ENCODE results near the gene S100A16. TPM values are rescaled to one million over a fixed set of nuclear protein-coding genes. Genes with fewer than 3 reads are reported as not detected.

The S100A16 gene
- total RNA-seq, 1 experiment from 2014 or later = 196 TPM

DNA sequence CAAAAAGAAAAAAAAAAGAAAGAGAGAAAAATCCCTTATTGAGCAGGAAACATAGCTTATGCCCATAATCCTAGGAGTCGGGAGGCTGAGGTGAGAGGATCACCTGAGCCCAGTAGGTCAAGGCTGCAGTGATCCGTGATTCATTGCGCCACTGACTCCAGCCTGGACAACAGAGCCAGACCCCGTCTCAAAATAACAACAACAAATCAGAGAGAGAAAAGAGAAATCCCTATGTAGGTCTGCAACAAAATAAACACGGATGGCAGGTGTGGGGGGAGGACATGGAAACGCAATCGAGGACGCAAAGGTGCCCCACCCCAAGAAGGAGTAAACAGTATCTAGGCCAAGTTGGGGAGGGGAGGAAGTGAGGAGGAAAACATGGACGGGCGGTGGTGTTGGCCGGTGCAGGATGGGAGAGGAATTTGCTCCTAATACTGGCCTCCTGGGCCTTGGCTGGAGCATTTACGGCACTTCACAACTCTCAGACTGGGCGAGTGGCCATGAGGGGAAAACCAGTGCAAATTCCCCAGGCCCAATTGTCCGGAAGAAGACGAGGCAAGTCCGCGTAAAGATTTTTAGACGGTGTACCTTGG, 20.3 kb upstream of the S100A16 start:
- ChIA-PET RAD21 (ENCODE audit: low non-redundant PET in 1 of 2, low total read pairs in 2 of 2, uncharacterized antibody in 2 of 2, unreplicated experiment in 2 of 2) (interaction anchor here (0.6 to 1.0 kb wide), 4 partner anchors 21 to 95 kb away, joined by 3 to 5 read pairs (median 3); no protein-coding TSS in a partner anchor), CTCF (interaction anchor here (1.0 to 1.8 kb wide), 6 partner anchors 15 to 281 kb away, joined by 3 to 16 read pairs (median 7); no protein-coding TSS in a partner anchor), POLR2A (interaction anchor here (0.7 to 3.0 kb wide), 25 partner anchors 8 to 334 kb away, joined by 3 to 31 read pairs (median 6); partner anchors contain the start of genes CREB3L4, S100A14, S100A16 and S100A6)
- H3K4me3 ChIP-seq (replicated peaks in 1 of 2; ENCODE audit: low read depth in 1 of 2, low read length in 2 of 2) = peak overlapping the region; percentile 91 to 95
- DNase-seq (ENCODE audit: low read depth, low spot score) (no peak), ATAC-seq (peak; percentile 5)
- intact Hi-C loops (cut with micrococcal nuclease) = no loop called here
- no TSS peak for BruUV-seq (replicated peaks)
- H4K20me1 ChIP-seq (ENCODE audit: insufficient read depth) = peaks cover 4% of the 10 kb centered on the region; the same call in 1 of the 2 replicates
- peak overlapping the region; percentile 78 for H3K4me2 ChIP-seq (ENCODE audit: low read length)
- no peaks in the 10 kb centered on the region for H3K9me2 ChIP-seq (ENCODE audit: insufficient read depth)
- no peak overlapping the region for H2AFZ ChIP-seq (ENCODE audit: low read depth, low read length, poor library complexity, severe bottlenecking)
- TF ChIP-seq JUND (IDR thresholded peaks at IDR 0.05) (no peak), POLR2A (IDR thresholded peaks at IDR 0.05; ENCODE audit: borderline replicate concordance, extremely low read depth, insufficient read depth, insufficient read length) (no peak), CBX3 (IDR thresholded peaks at IDR 0.05; ENCODE audit: low read depth) (no peak), EZH2 (IDR thresholded peaks at IDR 0.05) (no peak)
- no peaks in the 10 kb centered on the region for H3K27me3 ChIP-seq (ENCODE audit: insufficient read depth, low read length)
- no peaks in the 10 kb centered on the region for H3K9me3 ChIP-seq (ENCODE audit: control insufficient read depth in 1 of 2, insufficient read depth in 1 of 2, low read depth in 1 of 2, low read length in 2 of 2)
- H3K79me2 ChIP-seq (ENCODE audit: insufficient read depth, low read length) = peaks cover 44% of the 10 kb centered on the region
- H3K4me1 ChIP-seq (ENCODE audit: control insufficient read depth in 1 of 2, insufficient read depth in 2 of 2, low read length in 2 of 2) = peaks cover 12 to 25% of the 10 kb centered on the region in 2 experiments
- H3K36me3 ChIP-seq (ENCODE audit: control insufficient read depth in 1 of 2, insufficient read depth in 2 of 2, low read length in 2 of 2) = peaks cover 19 to 26% of the 10 kb centered on the region in 2 experiments
- H3K27ac ChIP-seq (ENCODE audit: low read depth, low read length) = peak overlapping the region; percentile 100
- H3K9ac ChIP-seq (ENCODE audit: low read length) = peak overlapping the region; percentile 99

DNA sequence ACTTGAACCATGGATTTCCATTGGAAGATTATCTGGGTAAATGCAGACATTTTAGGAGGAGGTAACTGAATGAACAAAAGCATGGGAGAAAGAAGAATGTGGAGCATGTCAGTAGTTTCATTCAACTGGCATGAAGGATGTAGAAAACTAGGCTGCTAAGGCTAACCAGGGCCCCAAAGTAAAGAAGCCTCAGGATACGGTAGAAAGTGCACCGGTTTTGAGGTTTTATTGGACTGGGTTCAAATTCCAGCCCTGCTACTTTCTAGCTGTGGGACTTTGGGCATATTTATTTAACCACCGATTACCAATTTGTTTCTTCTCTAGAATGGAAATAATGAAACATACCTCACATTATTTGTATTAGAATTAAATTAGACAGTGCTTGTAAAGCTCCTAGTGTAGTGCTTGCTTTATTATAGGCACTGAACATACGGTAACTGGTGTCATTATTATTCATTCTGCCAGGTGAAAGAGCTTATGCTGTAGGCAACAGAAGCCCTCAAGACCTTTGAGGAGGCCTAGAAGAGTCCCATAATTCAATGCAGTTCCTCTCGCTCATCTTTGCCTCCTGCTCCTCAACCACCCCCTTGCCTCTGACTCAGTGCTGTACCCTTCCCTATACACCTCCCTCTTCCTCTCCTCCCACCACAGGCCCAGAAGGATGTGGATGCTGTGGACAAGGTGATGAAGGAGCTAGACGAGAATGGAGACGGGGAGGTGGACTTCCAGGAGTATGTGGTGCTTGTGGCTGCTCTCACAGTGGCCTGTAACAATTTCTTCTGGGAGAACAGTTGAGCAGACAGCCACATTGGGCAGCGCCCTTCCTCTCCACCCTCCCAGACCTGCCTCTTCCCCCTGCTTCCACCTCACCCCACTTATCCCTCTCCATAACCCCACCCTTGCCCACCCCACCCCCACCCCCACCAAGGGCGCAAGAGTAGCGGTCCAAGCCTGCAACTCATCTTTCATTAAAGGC, 18.4 kb upstream of the S100A16 start:
- Histone ChIP-seq H4K20me1 (ENCODE audit: insufficient read depth) (peaks cover 4% of the 10 kb centered on the region; the same call in 1 of the 2 replicates), H3K27ac (ENCODE audit: low read depth, low read length) (no peak overlapping the region), H3K9ac (ENCODE audit: low read length) (no peak overlapping the region), H3K27me3 (ENCODE audit: insufficient read depth, low read length) (no peaks in the 10 kb centered on the region), H3K4me3 (replicated peaks in 1 of 2; ENCODE audit: low read depth in 1 of 2, low read length in 2 of 2) (no peak overlapping the region), H3K4me2 (ENCODE audit: low read length) (no peak overlapping the region), H3K79me2 (ENCODE audit: insufficient read depth, low read length) (peaks cover 30% of the 10 kb centered on the region), H3K4me1 (ENCODE audit: control insufficient read depth in 1 of 2, insufficient read depth in 2 of 2, low read length in 2 of 2) (peaks cover 22 to 44% of the 10 kb centered on the region in 2 experiments), H3K36me3 (ENCODE audit: control insufficient read depth in 1 of 2, insufficient read depth in 2 of 2, low read length in 2 of 2) (peaks cover 4 to 7% of the 10 kb centered on the region in 2 experiments; a peak in 3 of 4 replicates), H2AFZ (ENCODE audit: low read depth, low read length, poor library complexity, severe bottlenecking) (no peak overlapping the region), H3K9me3 (ENCODE audit: control insufficient read depth in 1 of 2, insufficient read depth in 1 of 2, low read depth in 1 of 2, low read length in 2 of 2) (no peaks in the 10 kb centered on the region), H3K9me2 (ENCODE audit: insufficient read depth) (no peaks in the 10 kb centered on the region)
- DNase-seq (ENCODE audit: low read depth, low spot score) (no peak), ATAC-seq (no peak)
- CTCF ChIA-PET = no interaction called here
- intact Hi-C loops (cut with micrococcal nuclease) = no loop called here
- BruUV-seq (replicated peaks) = no TSS peak
- TF ChIP-seq, protein P1, sequence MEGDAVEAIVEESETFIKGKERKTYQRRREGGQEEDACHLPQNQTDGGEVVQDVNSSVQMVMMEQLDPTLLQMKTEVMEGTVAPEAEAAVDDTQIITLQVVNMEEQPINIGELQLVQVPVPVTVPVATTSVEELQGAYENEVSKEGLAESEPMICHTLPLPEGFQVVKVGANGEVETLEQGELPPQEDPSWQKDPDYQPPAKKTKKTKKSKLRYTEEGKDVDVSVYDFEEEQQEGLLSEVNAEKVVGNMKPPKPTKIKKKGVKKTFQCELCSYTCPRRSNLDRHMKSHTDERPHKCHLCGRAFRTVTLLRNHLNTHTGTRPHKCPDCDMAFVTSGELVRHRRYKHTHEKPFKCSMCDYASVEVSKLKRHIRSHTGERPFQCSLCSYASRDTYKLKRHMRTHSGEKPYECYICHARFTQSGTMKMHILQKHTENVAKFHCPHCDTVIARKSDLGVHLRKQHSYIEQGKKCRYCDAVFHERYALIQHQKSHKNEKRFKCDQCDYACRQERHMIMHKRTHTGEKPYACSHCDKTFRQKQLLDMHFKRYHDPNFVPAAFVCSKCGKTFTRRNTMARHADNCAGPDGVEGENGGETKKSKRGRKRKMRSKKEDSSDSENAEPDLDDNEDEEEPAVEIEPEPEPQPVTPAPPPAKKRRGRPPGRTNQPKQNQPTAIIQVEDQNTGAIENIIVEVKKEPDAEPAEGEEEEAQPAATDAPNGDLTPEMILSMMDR (IDR thresholded peaks at IDR 0.05 in 2 of 3, conservative IDR thresholded peaks at IDR 0.05 in 1 of 3; ENCODE audit: borderline replicate concordance in 1 of 3, insufficient read depth in 1 of 3, low read depth in 2 of 3, low read length in 2 of 3) = no peak
- TF ChIP-seq POLR2A (IDR thresholded peaks at IDR 0.05; ENCODE audit: borderline replicate concordance, extremely low read depth, insufficient read depth, insufficient read length) (no peak), ELF1 (IDR thresholded peaks at IDR 0.05; ENCODE audit: borderline replicate concordance, low read depth) (no peak), RAD21 (IDR thresholded peaks at IDR 0.05; ENCODE audit: low read depth) (no peak), JUND (IDR thresholded peaks at IDR 0.05) (no peak), CEBPB (IDR thresholded peaks at IDR 0.05; ENCODE audit: low read depth) (no peak), SIN3A (IDR thresholded peaks at IDR 0.05; ENCODE audit: low read depth) (no peak)
- TF ChIP-seq, protein P2, sequence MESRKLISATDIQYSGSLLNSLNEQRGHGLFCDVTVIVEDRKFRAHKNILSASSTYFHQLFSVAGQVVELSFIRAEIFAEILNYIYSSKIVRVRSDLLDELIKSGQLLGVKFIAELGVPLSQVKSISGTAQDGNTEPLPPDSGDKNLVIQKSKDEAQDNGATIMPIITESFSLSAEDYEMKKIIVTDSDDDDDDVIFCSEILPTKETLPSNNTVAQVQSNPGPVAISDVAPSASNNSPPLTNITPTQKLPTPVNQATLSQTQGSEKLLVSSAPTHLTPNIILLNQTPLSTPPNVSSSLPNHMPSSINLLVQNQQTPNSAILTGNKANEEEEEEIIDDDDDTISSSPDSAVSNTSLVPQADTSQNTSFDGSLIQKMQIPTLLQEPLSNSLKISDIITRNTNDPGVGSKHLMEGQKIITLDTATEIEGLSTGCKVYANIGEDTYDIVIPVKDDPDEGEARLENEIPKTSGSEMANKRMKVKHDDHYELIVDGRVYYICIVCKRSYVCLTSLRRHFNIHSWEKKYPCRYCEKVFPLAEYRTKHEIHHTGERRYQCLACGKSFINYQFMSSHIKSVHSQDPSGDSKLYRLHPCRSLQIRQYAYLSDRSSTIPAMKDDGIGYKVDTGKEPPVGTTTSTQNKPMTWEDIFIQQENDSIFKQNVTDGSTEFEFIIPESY (IDR thresholded peaks at IDR 0.05; ENCODE audit: extremely low read depth, insufficient replicate concordance, low read length) = no peak
- TF ChIP-seq, protein P3, sequence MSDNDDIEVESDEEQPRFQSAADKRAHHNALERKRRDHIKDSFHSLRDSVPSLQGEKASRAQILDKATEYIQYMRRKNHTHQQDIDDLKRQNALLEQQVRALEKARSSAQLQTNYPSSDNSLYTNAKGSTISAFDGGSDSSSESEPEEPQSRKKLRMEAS (IDR thresholded peaks at IDR 0.05) = no peak
- RAD21 ChIA-PET (ENCODE audit: low non-redundant PET in 1 of 2, low total read pairs in 2 of 2, uncharacterized antibody in 2 of 2, unreplicated experiment in 2 of 2) = no interaction called here
- POLR2A ChIA-PET = interaction anchor here (10.5 kb wide), 1 partner anchor 16 kb away, joined by 172 read pairs; the partner anchor contains the start of genes S100A14 and S100A16

All from HCT116 (cell line).